NT2/D1 (cell line): ENCODE measurements around the gene TNFRSF13B.
"Not testable (repeated sequence)": the region's sequence is repeated elsewhere in the genome, so short reads cannot be mapped to it uniquely, and the experiment has no call there.

Experiments
- DNase-seq: peaks from one replicate; pipeline ENCODE4 v3.0.0-alpha.2; 2011; ENCODE audit warnings: low read depth, low spot score
- H3K27me3 ChIP-seq: 2 replicates; pipeline ENCODE4 v1.6.0; 2011; ENCODE audit warnings: mild to moderate bottlenecking; ENCODE audit not compliant: insufficient read length, insufficient read depth
- H3K36me3 ChIP-seq: 2 replicates; pipeline ENCODE4 v1.6.1; 2011; ENCODE audit warnings: mild to moderate bottlenecking, low read length, mixed read lengths; ENCODE audit not compliant: insufficient read depth, insufficient read length
- H3K4me1 ChIP-seq: 2 replicates; pipeline ENCODE4 v1.5.1; 2011; ENCODE audit not compliant: insufficient read depth, insufficient read length
- H3K4me3 ChIP-seq: 2 replicates; pipeline ENCODE4 v1.5.1; 2011; ENCODE audit warnings: low read depth; ENCODE audit not compliant: insufficient read length
- H3K9ac ChIP-seq: 2 replicates; pipeline ENCODE4 v1.6.0; 2011; ENCODE audit warnings: low read depth; ENCODE audit not compliant: insufficient read length
- H3K9me3 ChIP-seq: 2 replicates; pipeline ENCODE4 v1.5.1; 2011; ENCODE audit warnings: mild to moderate bottlenecking, low read length; ENCODE audit not compliant: insufficient read depth
- SUZ12 ChIP-seq: IDR thresholded peaks from 2 replicates; pipeline ENCODE4 v1.6.1; 2011; ENCODE audit not compliant: insufficient read length, insufficient read depth; ENCODE audit errors: extremely low read depth
- YY1 ChIP-seq: IDR thresholded peaks from 2 replicates; pipeline ENCODE4 v1.6.1; 2011; ENCODE audit not compliant: insufficient read length, insufficient read depth
- ZNF274 ChIP-seq: IDR thresholded peaks from 2 replicates; pipeline ENCODE4 v1.6.1; 2011; ENCODE audit warnings: mild to moderate bottlenecking, low read depth, low read length

TNFRSF13B gene

GRCh38 chr17:16980813-16981731 lies 9.2 kb upstream of the TNFRSF13B start:
- Histone ChIP-seq H3K9me3 (no peaks in the 10 kb centered on the region), H3K9ac (no peak overlapping the region), H3K4me3 (no peak overlapping the region), H3K4me1 (no peaks in the 10 kb centered on the region), H3K36me3 (no peaks in the 10 kb centered on the region), H3K27me3 (no peaks in the 10 kb centered on the region)
- TF ChIP-seq YY1 (no peak), SUZ12 (no peak), ZNF274 (no peak)
- DNase-seq = no peak

DNA sequence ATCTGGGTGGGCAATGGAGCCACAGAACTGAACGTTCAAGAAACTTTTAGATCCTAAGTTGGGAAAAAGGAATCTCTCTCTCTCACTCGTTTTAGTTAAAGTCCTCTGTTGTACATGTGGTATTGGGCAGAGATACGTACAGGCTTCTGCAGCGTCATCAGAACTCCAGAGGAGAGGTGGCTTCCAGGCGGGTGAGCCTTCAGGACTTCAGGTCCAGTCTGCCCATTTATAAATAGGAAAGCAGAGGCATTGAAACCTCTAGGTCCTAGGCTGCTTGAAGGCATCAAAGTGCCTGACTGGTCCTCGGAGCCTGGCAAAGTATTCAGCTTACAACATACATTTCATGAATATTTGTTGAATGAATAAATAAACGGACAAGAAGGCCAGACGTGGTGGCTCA lies 8.1 kb upstream of the TNFRSF13B start:
- H3K36me3 ChIP-seq = no peaks in the 10 kb centered on the region
- no peak overlapping the region for H3K9ac ChIP-seq
- no peak for TF ChIP-seq YY1
- TF ChIP-seq ZNF274 = no peak
- TF ChIP-seq SUZ12 = no peak
- DNase-seq = no peak
- no peaks in the 10 kb centered on the region for H3K4me1 ChIP-seq
- H3K9me3 ChIP-seq = no peaks in the 10 kb centered on the region
- no peak overlapping the region for H3K4me3 ChIP-seq
- H3K27me3 ChIP-seq = no peaks in the 10 kb centered on the region

DNA sequence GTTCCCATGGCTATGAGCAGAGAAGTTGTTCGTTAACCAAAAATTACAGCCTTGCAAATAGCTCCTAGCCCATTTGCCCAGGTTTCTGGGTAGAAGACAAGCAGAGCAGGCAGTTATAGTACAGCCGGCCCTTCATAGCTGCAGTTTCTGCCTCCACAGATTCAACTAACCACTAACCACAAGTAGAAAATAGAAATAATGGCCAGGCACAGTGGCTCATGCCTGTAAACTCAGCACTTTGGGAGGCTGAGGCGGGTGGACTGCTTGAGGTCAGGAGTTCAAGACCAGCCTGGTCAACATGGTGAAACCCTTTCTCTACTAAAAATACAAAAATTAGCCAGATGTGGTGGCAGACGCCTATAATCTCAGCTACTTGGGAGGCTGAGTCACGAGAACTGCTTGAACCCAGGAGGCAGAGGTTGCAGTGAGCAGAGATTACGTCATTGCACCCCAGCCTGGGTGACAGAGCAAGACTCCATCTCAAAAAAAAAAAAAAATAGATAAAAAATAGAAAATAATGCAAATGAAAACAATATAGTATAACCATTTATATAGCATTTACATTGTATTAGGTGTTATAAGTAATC lies 7.4 kb upstream of the TNFRSF13B start:
- not testable (repeated sequence) for H3K4me1 ChIP-seq, H3K36me3 ChIP-seq, H3K27me3 ChIP-seq, H3K9me3 ChIP-seq, H3K9ac ChIP-seq, DNase-seq, H3K4me3 ChIP-seq

- Histone ChIP-seq H3K4me3 (no peak overlapping the region), H3K4me1 (no peaks in the 10 kb centered on the region), H3K27me3 (no peaks in the 10 kb centered on the region), H3K36me3 (no peaks in the 10 kb centered on the region), H3K9ac (no peak overlapping the region), H3K9me3 (no peaks in the 10 kb centered on the region)
- no peak for TF ChIP-seq YY1
- no peak for TF ChIP-seq ZNF274
- no peak for TF ChIP-seq SUZ12
- DNase-seq = no peak
Measured at GRCh38 chr17:16977932-16978331, 6.0 kb upstream of the TNFRSF13B start.

DNA sequence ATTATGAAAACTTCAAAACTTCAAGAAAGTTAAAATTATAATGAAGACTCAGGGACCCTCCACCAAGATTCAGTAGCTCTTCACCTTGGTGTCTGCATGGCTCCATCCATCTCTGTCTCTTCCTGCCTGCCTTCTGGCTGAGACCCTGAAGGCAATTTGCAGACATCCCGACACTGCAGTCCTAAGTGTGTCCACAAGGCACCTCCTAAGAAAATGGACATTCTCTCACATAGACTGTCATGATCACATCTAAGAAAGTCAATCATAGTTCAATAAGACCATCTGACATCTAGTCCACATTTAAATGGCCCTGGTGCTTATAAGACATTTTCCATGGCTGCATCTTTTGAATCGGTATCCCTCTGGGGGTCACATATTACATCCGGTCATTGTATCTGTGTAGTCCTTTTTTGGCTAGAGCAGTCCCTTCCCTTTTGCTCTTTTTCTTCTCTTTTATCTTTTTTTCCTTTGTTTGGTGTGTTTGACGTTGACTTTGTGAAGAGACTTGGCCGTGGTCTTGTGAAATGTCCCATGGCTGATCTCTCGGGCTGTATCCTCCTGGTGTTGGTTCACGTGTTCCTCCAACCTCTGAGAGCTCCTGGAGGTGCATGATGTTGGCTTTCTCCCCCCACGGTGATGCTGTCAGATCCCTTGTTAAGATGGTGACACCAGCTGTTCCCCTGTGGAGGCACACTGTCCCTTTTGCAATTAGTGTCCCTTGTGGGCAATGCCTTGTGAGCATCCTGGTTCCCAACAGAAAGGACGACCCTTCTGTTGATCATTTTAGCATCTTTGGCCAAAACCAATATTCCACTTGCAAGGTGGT lies 5.0 kb upstream of the TNFRSF13B start:
- Histone ChIP-seq H3K27me3 (no peaks in the 10 kb centered on the region), H3K9ac (no peak overlapping the region), H3K9me3 (no peaks in the 10 kb centered on the region), H3K36me3 (no peaks in the 10 kb centered on the region), H3K4me3 (no peak overlapping the region), H3K4me1 (no peaks in the 10 kb centered on the region)
- DNase-seq = no peak
- TF ChIP-seq YY1 (no peak), ZNF274 (no peak), SUZ12 (no peak)

- no peak for TF ChIP-seq SUZ12
- no peak for TF ChIP-seq ZNF274
- TF ChIP-seq YY1 = no peak
- DNase-seq = no peak
- Histone ChIP-seq H3K9ac (no peak overlapping the region), H3K36me3 (no peaks in the 10 kb centered on the region), H3K9me3 (no peaks in the 10 kb centered on the region), H3K4me3 (no peak overlapping the region), H3K4me1 (no peaks in the 10 kb centered on the region), H3K27me3 (no peaks in the 10 kb centered on the region)
Measured at GRCh38 chr17:16975744-16976625, 4.1 kb upstream of the TNFRSF13B start.
